HFFc6 (cell line): ENCODE data around the gene TSC2. TPM values are rescaled to one million over a fixed set of nuclear protein-coding genes. Genes with fewer than 3 reads are reported as not detected.

Experiments used
- DNase-seq: peaks from one replicate; pipeline ENCODE4 v3.0.0-alpha.2; 2018
- H3K27ac Mint-ChIP-seq: 2 replicates; pipeline ENCODE4 v1.8.0; 2020; ENCODE audit warnings: mild to moderate bottlenecking, mixed read lengths
- H3K27me3 Mint-ChIP-seq: 2 replicates; pipeline ENCODE4 v1.8.0; 2021; ENCODE audit warnings: mild to moderate bottlenecking, moderate library complexity, mixed read lengths; ENCODE audit not compliant: insufficient read depth
- H3K36me3 Mint-ChIP-seq: 2 replicates; pipeline ENCODE4 v1.8.0; 2021; ENCODE audit warnings: low read depth, mixed read lengths
- H3K4me1 Mint-ChIP-seq: 2 replicates; pipeline ENCODE4 v1.8.0; 2020; ENCODE audit warnings: low read depth, mixed read lengths
- H3K4me3 Mint-ChIP-seq: 2 replicates; pipeline ENCODE4 v1.8.0; 2020; ENCODE audit warnings: mild to moderate bottlenecking, moderate library complexity, mixed read lengths
- H3K9me3 Mint-ChIP-seq: 2 replicates; pipeline ENCODE4 v1.8.0; 2020; ENCODE audit warnings: mild to moderate bottlenecking, mixed read lengths
- CTCF ChIP-seq: fragments of 200-600 bp; sonication (generic); IDR thresholded peaks from 2 replicates; pipeline ENCODE4 v1.5.0; 2021; ENCODE audit warnings: antibody characterized with exemption, mild to moderate bottlenecking
- total RNA-seq, 6 experiments: library from RNA; stranded (reverse); fragmentation: NEBNext Ultra II Directional; extraction: Animal tissue kit (Norgen Biotek cat#: 25700); gene quantifications; 2 replicates in 1 of 6; 3 replicates in 5 of 6; pipeline ENCODE4 v1.2.3, GENCODE V29; 2021

The TSC2 gene
- total RNA-seq, 6 experiments from 2014 or later, result 72.0 to 88.3 (median 83.2) TPM

GRCh38 chr16:2082171-2082982 is 34.6 kb downstream of the TSC2 start:
- Mint-ChIP-seq H3K27me3 (peaks cover 36% of the 10 kb centered on the region), H3K4me1 (no peaks in the 10 kb centered on the region), H3K4me3 (peak overlapping the region; percentile 15; the same call in 1 of the 2 replicates), H3K27ac (peak overlapping the region; percentile 33; the same call in 1 of the 2 replicates), H3K36me3 (no peaks in the 10 kb centered on the region; the same call in 1 of the 2 replicates), H3K9me3 (no peaks in the 10 kb centered on the region)
- no peak for DNase-seq
- TF ChIP-seq CTCF, result no peak

- Mint-ChIP-seq H3K27me3 (peaks cover 36% of the 10 kb centered on the region), H3K27ac (peak overlapping the region; percentile 23; the same call in 1 of the 2 replicates)
- TF ChIP-seq CTCF, result no peak
Observed at GRCh38 chr16:2082983-2083364, 35.2 kb downstream of the TSC2 start.

GRCh38 chr16:2083409-2083808 is 35.6 kb downstream of the TSC2 start:
- Mint-ChIP-seq H3K4me1 (no peaks in the 10 kb centered on the region), H3K27ac (no peak overlapping the region), H3K36me3 (peaks cover under 1% of the 10 kb centered on the region; the same call in 1 of the 2 replicates), H3K4me3 (no peak overlapping the region), H3K9me3 (no peaks in the 10 kb centered on the region), H3K27me3 (peaks cover 38% of the 10 kb centered on the region)
- TF ChIP-seq CTCF, result no peak
- DNase-seq, result no peak

More at GRCh38 chr16:2082983-2083364, 35.2 kb downstream of the TSC2 start:
- H3K4me1 Mint-ChIP-seq, result no peaks in the 10 kb centered on the region
- no peak for DNase-seq
- H3K9me3 Mint-ChIP-seq, result no peaks in the 10 kb centered on the region
- H3K36me3 Mint-ChIP-seq, result no peaks in the 10 kb centered on the region; the same call in 1 of the 2 replicates
- no peak overlapping the region for H3K4me3 Mint-ChIP-seq

GRCh38 chr16:2083876-2084780 is 36.3 kb downstream of the TSC2 start:
- H3K4me1 Mint-ChIP-seq, result no peaks in the 10 kb centered on the region
- H3K4me3 Mint-ChIP-seq, result no peak overlapping the region; the same call in 1 of the 2 replicates
- DNase-seq, result no peak
- no peak for TF ChIP-seq CTCF
- H3K36me3 Mint-ChIP-seq, result peaks cover 7% of the 10 kb centered on the region; the same call in 1 of the 2 replicates
- peaks cover 44% of the 10 kb centered on the region for H3K27me3 Mint-ChIP-seq
- H3K9me3 Mint-ChIP-seq, result no peaks in the 10 kb centered on the region
- no peak overlapping the region for H3K27ac Mint-ChIP-seq

- Mint-ChIP-seq H3K9me3 (no peaks in the 10 kb centered on the region), H3K4me1 (no peaks in the 10 kb centered on the region), H3K27ac (no peak overlapping the region), H3K36me3 (peaks cover 10% of the 10 kb centered on the region; the same call in 1 of the 2 replicates), H3K4me3 (peak overlapping the region; percentile 58; the same call in 1 of the 2 replicates), H3K27me3 (peaks cover 44% of the 10 kb centered on the region)
- no peak for DNase-seq
- no peak for TF ChIP-seq CTCF
Observed at GRCh38 chr16:2084895-2085625, 37.3 kb downstream of the TSC2 start.
